AG09309 (cell line): ENCODE results near the gene DMAC2.

Source experiments
- DNase-seq: peaks from one replicate; pipeline ENCODE4 v3.0.0-alpha.2; 2010; ENCODE audit warnings: low read depth
- H3K4me3 ChIP-seq: 2 replicates; pipeline ENCODE4 v1.5.1; 2011; ENCODE audit warnings: mild to moderate bottlenecking, low read depth, low read length, moderate library complexity; ENCODE audit not compliant: control insufficient read depth
- TF ChIP-seq, protein P1 (sequence below): IDR thresholded peaks from 2 replicates; pipeline ENCODE4 v1.5.1; 2011; ENCODE audit warnings: mild to moderate bottlenecking, low read depth, low read length, inconsistent platforms; ENCODE audit not compliant: insufficient read depth, control insufficient read depth; ENCODE audit errors: missing control alignments

Gene DMAC2

DNA sequence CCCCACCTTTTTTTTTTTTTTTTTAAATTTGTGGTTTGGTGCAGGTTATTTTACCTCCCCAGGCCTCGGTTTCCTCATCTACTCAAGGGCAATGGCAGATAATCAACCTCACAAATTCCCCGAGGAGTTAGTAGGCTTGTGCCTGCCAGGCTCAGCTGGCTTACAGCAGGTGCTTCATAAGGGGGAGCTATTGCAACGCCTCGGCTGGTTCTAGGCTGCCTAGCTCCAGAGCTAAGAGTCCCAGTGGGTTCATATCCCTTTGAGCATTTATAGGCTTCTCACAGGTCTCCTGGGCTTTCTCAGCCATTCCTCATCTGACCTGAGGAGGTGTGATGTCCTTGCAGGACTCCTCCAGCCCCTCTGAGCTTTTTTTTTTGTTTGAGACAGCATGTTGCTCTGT is 31.5 kb downstream of the DMAC2 start:
- TF ChIP-seq, protein P1, sequence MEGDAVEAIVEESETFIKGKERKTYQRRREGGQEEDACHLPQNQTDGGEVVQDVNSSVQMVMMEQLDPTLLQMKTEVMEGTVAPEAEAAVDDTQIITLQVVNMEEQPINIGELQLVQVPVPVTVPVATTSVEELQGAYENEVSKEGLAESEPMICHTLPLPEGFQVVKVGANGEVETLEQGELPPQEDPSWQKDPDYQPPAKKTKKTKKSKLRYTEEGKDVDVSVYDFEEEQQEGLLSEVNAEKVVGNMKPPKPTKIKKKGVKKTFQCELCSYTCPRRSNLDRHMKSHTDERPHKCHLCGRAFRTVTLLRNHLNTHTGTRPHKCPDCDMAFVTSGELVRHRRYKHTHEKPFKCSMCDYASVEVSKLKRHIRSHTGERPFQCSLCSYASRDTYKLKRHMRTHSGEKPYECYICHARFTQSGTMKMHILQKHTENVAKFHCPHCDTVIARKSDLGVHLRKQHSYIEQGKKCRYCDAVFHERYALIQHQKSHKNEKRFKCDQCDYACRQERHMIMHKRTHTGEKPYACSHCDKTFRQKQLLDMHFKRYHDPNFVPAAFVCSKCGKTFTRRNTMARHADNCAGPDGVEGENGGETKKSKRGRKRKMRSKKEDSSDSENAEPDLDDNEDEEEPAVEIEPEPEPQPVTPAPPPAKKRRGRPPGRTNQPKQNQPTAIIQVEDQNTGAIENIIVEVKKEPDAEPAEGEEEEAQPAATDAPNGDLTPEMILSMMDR: no peak
- no peak for DNase-seq
- H3K4me3 ChIP-seq: no peak overlapping the region

DNA sequence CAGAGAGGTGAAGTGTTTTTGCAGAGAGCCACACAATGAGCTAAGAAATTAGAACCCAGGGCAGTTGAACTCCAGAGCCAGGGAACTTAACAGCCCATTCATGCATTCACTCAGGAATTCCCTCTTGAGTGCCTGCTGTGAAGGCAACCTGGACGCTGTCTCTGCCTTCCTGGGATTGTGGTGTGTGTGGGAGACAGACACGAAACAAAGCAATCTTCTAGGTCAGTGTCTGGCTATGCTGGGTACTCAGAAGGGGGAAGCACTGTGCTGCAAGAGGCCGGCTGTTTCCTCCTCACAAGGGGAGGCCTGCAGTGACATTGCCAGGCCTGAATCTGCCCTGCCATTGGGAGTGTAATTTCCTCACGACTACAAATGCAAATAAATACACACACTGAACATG is 32.4 kb downstream of the DMAC2 start:
- no peak for DNase-seq

DNA sequence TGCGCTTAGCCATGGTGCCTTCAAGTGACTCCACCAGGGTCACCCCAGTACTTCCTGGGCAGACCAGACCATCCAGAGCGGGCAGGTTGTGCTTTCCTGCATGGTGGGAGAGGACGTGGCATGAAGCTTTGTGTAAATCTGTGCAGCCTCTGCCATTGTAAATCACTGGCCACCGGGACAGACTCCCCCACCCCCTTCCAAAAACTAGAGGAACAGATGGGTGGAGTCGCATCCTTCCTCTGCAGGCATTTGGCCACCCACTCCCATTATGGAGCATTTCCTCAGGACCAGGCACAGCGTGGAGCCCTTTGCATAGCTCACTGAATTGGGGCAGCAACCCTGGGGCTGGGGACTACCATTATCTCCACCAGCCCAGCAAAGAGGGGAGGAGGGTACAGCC is 33.9 kb downstream of the DMAC2 start:
- DNase-seq: no peak
- H3K4me3 ChIP-seq: no peak overlapping the region
- TF ChIP-seq, protein P1: no peak

More for the DNA sequence above, 32.4 kb downstream of the DMAC2 start:
- no peak overlapping the region for H3K4me3 ChIP-seq
- TF ChIP-seq, protein P1: no peak

DNA sequence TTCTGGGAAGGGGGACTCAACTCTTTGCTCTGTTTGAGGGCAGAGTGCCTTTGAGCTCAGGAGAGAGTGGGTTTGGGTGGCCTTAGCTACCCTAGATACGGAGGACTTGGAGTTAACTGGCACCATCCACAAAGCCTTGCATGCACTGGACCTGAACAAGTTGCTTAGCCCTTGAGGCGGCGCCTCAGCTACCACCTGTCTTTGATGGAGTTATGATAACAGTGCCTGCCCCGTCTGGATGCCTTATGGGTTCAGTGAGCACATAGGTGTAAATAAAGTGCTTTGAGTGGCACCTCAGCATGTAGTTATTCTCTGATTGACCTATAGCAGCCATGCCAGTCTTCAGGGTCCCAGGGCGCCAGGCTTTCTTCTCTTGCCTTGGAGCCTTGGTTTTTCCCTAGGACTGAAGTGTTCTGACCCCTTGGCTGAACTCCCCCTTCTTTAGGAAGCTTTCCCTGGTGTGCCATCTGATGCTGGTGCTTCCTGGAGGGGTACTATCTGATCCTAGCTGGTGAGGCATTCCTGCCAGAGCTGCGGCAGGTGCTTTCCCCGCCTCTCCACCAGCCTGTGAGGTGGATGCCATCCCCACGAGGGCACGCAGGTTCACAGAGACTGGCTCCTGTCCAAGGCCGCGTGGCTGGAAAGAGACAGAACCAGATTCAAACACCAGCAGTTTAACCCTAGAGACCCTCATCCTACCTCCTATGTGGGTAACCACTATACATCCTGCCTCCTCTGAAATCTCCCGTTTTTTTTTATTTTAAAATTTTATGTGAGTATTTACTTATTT is 36.3 kb downstream of the DMAC2 start:
- TF ChIP-seq, protein P1: no peak
- DNase-seq: no peak
- no peak overlapping the region for H3K4me3 ChIP-seq

DNA sequence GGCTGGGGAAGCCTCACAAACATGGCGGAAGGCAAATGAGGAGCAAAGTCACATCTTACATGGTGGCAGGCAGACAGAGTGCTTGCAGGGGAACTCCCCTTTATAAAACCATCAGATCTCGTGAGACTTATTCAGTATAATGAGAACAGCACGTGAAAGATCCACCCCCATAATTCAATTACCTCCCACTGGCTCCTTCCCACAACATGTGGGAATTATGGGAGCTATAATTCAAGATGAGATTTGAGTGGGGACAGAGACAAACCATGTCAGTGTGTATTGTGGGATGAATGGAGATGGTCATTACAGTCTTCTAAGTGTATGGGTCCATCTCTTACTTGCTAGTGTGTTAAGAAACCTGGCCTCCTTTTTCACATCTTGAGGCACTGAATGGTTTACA is 37.7 kb downstream of the DMAC2 start:
- no peak for DNase-seq
- TF ChIP-seq, protein P1: no peak
- no peak overlapping the region for H3K4me3 ChIP-seq

DNA sequence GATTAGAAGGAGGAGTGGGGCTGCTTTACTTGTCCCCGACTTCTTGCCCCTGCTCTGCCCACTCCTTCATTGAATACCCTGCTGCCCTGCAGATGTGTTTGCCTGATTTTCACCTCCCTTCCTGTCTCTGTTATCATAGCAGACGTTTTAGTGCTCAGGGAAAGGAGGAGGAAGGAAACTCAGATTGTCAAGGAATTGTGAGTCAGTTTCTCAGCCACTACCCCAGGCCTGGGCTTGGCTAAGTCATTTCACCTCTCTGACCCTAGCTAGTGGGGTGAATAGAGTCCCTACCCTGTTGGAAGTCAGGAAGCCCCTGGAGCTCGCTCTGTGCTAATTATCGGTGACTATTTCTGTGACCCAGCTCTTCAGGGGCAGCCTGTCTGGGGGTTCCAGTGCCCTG is 38.2 kb downstream of the DMAC2 start:
- no peak for DNase-seq
- H3K4me3 ChIP-seq: no peak overlapping the region
- TF ChIP-seq, protein P1: no peak
